ENCODE measurements around the gene ZNF518B.

Gene ZNF518B

GRCh38 chr4:10495651-10496050, 38.4 kb upstream of the ZNF518B start:
- no peak for TF ChIP-seq CTCF (IDR thresholded peaks at IDR 0.05; ENCODE audit: low read depth, low read length)
- H3K4me3 ChIP-seq (ENCODE audit: low read depth, low read length), result no peak overlapping the region
- in situ Hi-C loops (cut with HindIII; ENCODE audit: low sequenced_read_pairs), result no loop called here
- DNase-seq (ENCODE audit: low read depth, low spot score), result no peak

- in situ Hi-C loops (cut with HindIII; ENCODE audit: low sequenced_read_pairs), result no loop called here
- no peak for DNase-seq (ENCODE audit: low read depth, low spot score)
- TF ChIP-seq CTCF (IDR thresholded peaks at IDR 0.05; ENCODE audit: low read depth, low read length), result no peak
- H3K4me3 ChIP-seq (ENCODE audit: low read depth, low read length), result no peak overlapping the region
Measured at GRCh38 chr4:10492464-10492863, 35.2 kb upstream of the ZNF518B start.

- no peak for DNase-seq (ENCODE audit: low read depth, low spot score)
- TF ChIP-seq CTCF (IDR thresholded peaks at IDR 0.05; ENCODE audit: low read depth, low read length), result no peak
- in situ Hi-C loops (cut with HindIII; ENCODE audit: low sequenced_read_pairs), result no loop called here
- H3K4me3 ChIP-seq (ENCODE audit: low read depth, low read length), result no peak overlapping the region
Measured at GRCh38 chr4:10491401-10491800, 34.2 kb upstream of the ZNF518B start.

- no peak for TF ChIP-seq CTCF (IDR thresholded peaks at IDR 0.05; ENCODE audit: low read depth, low read length)
- DNase-seq (ENCODE audit: low read depth, low spot score), result no peak
- H3K4me3 ChIP-seq (ENCODE audit: low read depth, low read length), result no peak overlapping the region
- in situ Hi-C loops (cut with HindIII; ENCODE audit: low sequenced_read_pairs), result no loop called here
Measured at GRCh38 chr4:10490996-10491395, 33.8 kb upstream of the ZNF518B start.

- TF ChIP-seq CTCF (IDR thresholded peaks at IDR 0.05; ENCODE audit: low read depth, low read length), result no peak
- in situ Hi-C loops (cut with HindIII; ENCODE audit: low sequenced_read_pairs), result no loop called here
- DNase-seq (ENCODE audit: low read depth, low spot score), result no peak
- no peak overlapping the region for H3K4me3 ChIP-seq (ENCODE audit: low read depth, low read length)
Measured at GRCh38 chr4:10482913-10483312, 25.7 kb upstream of the ZNF518B start.

GRCh38 chr4:10480616-10481015, 23.4 kb upstream of the ZNF518B start:
- no peak for DNase-seq (ENCODE audit: low read depth, low spot score)
- in situ Hi-C loops (cut with HindIII; ENCODE audit: low sequenced_read_pairs), result no loop called here
- H3K4me3 ChIP-seq (ENCODE audit: low read depth, low read length), result no peak overlapping the region
- TF ChIP-seq CTCF (IDR thresholded peaks at IDR 0.05; ENCODE audit: low read depth, low read length), result no peak

- TF ChIP-seq CTCF (IDR thresholded peaks at IDR 0.05; ENCODE audit: low read depth, low read length), result no peak
- no peak for DNase-seq (ENCODE audit: low read depth, low spot score)
- in situ Hi-C loops (cut with HindIII; ENCODE audit: low sequenced_read_pairs), result no loop called here
- H3K4me3 ChIP-seq (ENCODE audit: low read depth, low read length), result no peak overlapping the region
Measured at GRCh38 chr4:10478621-10479020, 21.4 kb upstream of the ZNF518B start.
